ENCODE data around the gene PTEN. TPM values are rescaled to one million over a fixed set of nuclear protein-coding genes. Genes with fewer than 3 reads are reported as not detected.

Gene PTEN
- total RNA-seq, 4 donors from 2014 or later: 90.8 to 146 (median 112) TPM

DNA sequence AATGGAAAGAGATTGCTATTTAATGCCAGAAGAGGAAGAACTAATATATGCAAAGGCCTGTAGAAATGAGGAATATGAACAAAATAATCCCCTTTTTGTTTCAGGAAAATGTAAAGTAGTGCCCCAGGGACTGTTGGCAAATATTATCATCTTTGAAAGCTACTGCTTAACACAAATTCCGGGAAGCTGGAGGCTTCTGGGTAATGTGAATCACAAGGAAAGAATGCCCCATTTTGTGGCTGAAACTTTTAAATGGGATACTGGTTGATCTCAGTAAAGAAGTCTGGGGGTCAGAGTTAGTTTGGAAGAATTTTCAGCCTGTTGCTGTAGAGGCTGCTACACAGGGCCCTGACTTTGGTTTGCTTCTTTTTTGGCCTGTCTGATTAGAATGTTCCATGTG lies 141.0 kb downstream of the PTEN start:
- Histone ChIP-seq H3K27ac (no peak overlapping the region), H3K27me3 (no peaks in the 10 kb centered on the region), H3K4me1 (no peaks in the 10 kb centered on the region), H3K9me3 (peaks cover 0 to 9% (median 0%) of the 10 kb centered on the region in 3 donors), H3K4me3 (no peak overlapping the region), H3K36me3 (no peaks in the 10 kb centered on the region)
- 60% methylated on average over 1 of the region's 1 CpG; no CpG with 5 or more reads in 1 of the 2 donors for WGBS, 2 donors (ENCODE audit: low coverage in 1 of 2)
- TF ChIP-seq POLR2A (IDR thresholded peaks at IDR 0.05): no peak
- no peak for TF ChIP-seq EP300 (IDR thresholded peaks at IDR 0.05)
- TF ChIP-seq POLR2AphosphoS5 (IDR thresholded peaks at IDR 0.05): no peak
- TF ChIP-seq, protein P1, sequence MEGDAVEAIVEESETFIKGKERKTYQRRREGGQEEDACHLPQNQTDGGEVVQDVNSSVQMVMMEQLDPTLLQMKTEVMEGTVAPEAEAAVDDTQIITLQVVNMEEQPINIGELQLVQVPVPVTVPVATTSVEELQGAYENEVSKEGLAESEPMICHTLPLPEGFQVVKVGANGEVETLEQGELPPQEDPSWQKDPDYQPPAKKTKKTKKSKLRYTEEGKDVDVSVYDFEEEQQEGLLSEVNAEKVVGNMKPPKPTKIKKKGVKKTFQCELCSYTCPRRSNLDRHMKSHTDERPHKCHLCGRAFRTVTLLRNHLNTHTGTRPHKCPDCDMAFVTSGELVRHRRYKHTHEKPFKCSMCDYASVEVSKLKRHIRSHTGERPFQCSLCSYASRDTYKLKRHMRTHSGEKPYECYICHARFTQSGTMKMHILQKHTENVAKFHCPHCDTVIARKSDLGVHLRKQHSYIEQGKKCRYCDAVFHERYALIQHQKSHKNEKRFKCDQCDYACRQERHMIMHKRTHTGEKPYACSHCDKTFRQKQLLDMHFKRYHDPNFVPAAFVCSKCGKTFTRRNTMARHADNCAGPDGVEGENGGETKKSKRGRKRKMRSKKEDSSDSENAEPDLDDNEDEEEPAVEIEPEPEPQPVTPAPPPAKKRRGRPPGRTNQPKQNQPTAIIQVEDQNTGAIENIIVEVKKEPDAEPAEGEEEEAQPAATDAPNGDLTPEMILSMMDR (IDR thresholded peaks at IDR 0.05): no peak
- ATAC-seq: no peak

DNA sequence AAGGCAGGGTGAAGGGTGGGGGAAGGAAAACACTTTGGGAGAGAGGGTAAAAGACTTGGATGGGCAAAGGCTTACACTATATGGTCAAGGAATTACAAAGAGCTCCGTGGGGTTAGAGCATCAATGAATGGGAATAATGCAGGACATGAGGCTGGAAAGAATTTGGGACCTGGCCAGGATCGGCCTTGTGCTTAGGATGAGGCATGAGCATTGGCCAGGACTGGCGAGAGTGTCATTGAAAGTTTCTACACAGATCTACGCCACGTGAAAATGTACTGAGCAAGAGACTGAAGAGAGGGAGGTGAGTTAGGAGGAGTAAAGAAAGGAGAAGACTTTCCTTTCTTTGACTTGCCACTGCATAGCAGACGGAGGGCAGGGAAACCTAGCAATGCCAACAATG lies 142.8 kb downstream of the PTEN start:
- TF ChIP-seq EP300 (IDR thresholded peaks at IDR 0.05) (no peak), POLR2A (IDR thresholded peaks at IDR 0.05) (no peak), POLR2AphosphoS5 (IDR thresholded peaks at IDR 0.05) (no peak)
- TF ChIP-seq, protein P1 (IDR thresholded peaks at IDR 0.05): no peak
- H3K27me3 ChIP-seq: no peaks in the 10 kb centered on the region
- WGBS, 2 donors (ENCODE audit: low coverage in 1 of 2): 91 to 92% methylated on average over 5 to 6 of the region's 6 CpGs

DNA sequence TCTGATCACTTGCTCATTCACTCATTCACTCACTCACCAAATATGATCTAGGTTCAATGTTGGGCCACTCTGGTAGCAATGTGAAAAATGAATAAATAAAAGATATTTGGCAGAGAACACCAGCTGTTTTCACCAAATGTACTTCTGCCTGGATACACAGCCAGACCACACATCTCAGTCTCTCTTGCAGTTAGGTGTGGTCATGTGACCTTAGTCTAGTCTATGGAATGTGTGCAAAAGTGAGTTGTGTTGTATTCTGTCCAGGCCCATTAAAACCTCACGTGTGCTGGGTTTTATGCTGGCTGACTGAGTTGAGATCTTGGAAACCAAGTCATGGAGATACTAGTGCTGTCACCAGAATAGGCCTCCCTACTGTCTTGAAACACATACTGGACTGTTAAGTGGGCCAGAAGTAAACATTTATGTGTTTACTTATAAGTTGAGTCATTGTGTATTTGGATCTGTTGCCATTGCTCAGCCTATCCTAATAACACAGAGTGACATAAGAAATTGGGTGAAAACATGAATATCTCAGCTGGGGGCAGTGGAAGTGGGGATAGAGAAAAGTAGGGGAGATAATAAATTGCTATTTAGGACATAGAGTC lies 145.5 kb downstream of the PTEN start:
- TF ChIP-seq, protein P1 (IDR thresholded peaks at IDR 0.05): no peak
- TF ChIP-seq POLR2AphosphoS5 (IDR thresholded peaks at IDR 0.05) (no peak), POLR2A (IDR thresholded peaks at IDR 0.05) (no peak), EP300 (IDR thresholded peaks at IDR 0.05) (no peak)
- Histone ChIP-seq H3K9me3 (no peaks in the 10 kb centered on the region), H3K4me1 (no peaks in the 10 kb centered on the region), H3K27me3 (no peaks in the 10 kb centered on the region), H3K36me3 (no peaks in the 10 kb centered on the region), H3K4me3 (no peak overlapping the region), H3K27ac (no peak overlapping the region)
- ATAC-seq: no peak
- WGBS, 2 donors (ENCODE audit: low coverage in 1 of 2): 50% methylated on average over 1 of the region's 1 CpG; no CpG with 5 or more reads in 1 of the 2 donors

More for the DNA sequence above, 142.8 kb downstream of the PTEN start:
- Histone ChIP-seq H3K36me3 (no peaks in the 10 kb centered on the region), H3K27ac (no peak overlapping the region), H3K4me1 (no peaks in the 10 kb centered on the region), H3K9me3 (no peaks in the 10 kb centered on the region), H3K4me3 (no peak overlapping the region)
- no peak for ATAC-seq

DNA sequence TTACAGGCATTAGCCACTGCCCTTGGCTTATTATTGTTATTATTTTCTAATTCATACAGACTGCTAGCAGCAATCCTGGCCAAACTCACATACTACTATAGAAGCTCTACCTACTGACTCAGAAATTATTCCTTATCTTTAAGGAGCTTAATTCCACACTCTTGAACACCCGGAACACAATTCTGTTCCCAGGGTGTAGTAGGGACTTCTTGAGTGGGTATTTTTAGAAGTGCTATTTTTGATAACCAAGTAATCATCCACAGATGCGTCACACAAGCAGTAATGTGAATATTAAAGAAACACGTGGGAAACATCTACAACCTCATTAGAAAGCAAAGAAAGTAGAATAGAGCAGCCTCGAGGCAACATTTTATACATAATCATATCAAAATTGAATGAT lies 149.2 kb downstream of the PTEN start:
- Histone ChIP-seq H3K27me3 (no peaks in the 10 kb centered on the region), H3K27ac (no peak overlapping the region), H3K4me3 (no peak overlapping the region), H3K4me1 (no peaks in the 10 kb centered on the region), H3K36me3 (no peaks in the 10 kb centered on the region), H3K9me3 (no peaks in the 10 kb centered on the region)
- 50 to 55% methylated on average over 4 of the region's 4 CpGs for WGBS, 2 donors (ENCODE audit: low coverage in 1 of 2)
- no peak for ATAC-seq
- TF ChIP-seq EP300 (IDR thresholded peaks at IDR 0.05) (no peak), POLR2AphosphoS5 (IDR thresholded peaks at IDR 0.05) (no peak), POLR2A (IDR thresholded peaks at IDR 0.05) (no peak)
- TF ChIP-seq, protein P1 (IDR thresholded peaks at IDR 0.05): no peak

DNA sequence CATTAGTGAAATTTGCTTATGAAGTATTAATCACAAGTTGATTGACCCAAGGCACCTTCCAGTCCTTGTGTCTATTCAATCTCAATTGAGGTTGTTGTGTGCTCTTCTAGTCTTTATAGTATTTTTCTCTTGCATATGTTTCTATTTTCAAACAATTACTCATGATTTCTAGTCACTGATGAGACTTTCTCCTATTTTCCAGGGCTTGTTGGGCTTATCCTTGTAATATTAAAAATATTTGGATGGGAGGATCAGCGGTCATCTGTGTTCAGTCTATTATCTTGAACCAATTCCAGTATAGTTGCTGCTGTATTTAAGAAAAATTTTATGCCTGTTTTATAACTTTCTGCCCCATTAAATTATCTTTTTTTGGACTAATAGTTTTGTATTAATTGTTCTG lies 154.4 kb downstream of the PTEN start:
- Histone ChIP-seq H3K4me3 (no peak overlapping the region), H3K27ac (no peak overlapping the region), H3K4me1 (no peaks in the 10 kb centered on the region), H3K9me3 (no peaks in the 10 kb centered on the region), H3K36me3 (no peaks in the 10 kb centered on the region), H3K27me3 (no peaks in the 10 kb centered on the region)
- TF ChIP-seq POLR2AphosphoS5 (IDR thresholded peaks at IDR 0.05) (no peak), POLR2A (IDR thresholded peaks at IDR 0.05) (no peak), EP300 (IDR thresholded peaks at IDR 0.05) (no peak)
- TF ChIP-seq, protein P1 (IDR thresholded peaks at IDR 0.05): no peak
- 60% methylated on average over 1 of the region's 1 CpG; no CpG with 5 or more reads in 1 of the 2 donors for whole genome bisulfite sequencing, 2 donors (ENCODE audit: low coverage in 1 of 2)
- no peak for ATAC-seq

Data from gastroesophageal sphincter (tissue), 4 donors.